Stimulated activated CD4-positive, alpha-beta T cell treated with anti-CD3 and anti-CD28 coated beads, Interleukin-2, amount 100 ng/mL, for 24 hours (primary cell): ENCODE data around the gene PFDN5.
A peak's percentile ranks its signal among the peaks of the same experiment; 100 is the strongest.
"Not testable (repeated sequence)": the region's sequence is repeated elsewhere in the genome, so short reads cannot be mapped to it uniquely, and the experiment has no call there.

Experiments
- DNase-seq, 2 donors: peaks; one replicate each; pipeline ENCODE4 v3.0.0-alpha.2; 2020

Gene PFDN5

GRCh38 chr12:53330671-53331070 lies 35.3 kb downstream of the PFDN5 start:
- no peak for DNase-seq

DNA sequence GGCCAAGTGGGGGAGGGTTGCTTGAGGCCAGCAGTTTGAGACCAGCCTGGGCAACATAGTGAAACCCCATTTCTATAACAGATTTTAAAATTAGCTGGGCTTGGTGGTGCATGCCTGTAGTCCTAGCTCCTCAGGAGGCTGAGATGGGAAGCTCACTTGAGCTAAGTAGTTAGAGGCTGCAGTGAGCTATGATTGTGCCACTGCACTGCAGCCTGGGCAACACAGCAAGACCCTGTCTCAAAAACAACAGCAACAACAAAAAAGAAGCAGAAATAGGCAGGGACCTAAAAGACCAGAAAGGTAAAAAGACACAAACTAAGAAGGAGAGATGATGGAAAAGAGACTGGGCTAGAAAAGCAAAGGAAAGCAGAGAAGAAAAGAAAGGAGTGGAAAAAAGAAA lies 37.0 kb downstream of the PFDN5 start:
- DNase-seq = not testable (repeated sequence)

GRCh38 chr12:53332744-53333143 lies 37.4 kb downstream of the PFDN5 start:
- no peak for DNase-seq

- DNase-seq = no peak
Observed at GRCh38 chr12:53333289-53333688, 37.9 kb downstream of the PFDN5 start.

DNA sequence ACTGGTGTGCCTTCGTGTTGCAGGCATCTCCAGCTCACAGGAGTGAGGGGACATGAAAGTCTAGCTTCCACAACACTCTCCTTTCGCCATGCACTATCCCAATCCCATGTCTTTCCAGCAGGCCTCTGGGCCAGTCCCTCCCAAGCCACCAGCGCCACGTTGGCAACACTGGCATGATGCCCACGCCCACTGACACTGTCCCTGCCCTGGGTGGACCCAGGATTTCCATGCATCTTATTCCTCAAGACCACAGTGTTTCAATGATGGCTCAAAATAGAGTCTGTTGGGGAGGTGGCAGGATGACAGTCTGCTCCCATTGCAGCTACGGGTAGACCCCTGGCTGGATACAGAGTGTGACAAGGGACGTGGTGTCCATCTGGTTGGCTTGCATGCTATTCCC lies 38.5 kb downstream of the PFDN5 start:
- DNase-seq = no peak

DNA sequence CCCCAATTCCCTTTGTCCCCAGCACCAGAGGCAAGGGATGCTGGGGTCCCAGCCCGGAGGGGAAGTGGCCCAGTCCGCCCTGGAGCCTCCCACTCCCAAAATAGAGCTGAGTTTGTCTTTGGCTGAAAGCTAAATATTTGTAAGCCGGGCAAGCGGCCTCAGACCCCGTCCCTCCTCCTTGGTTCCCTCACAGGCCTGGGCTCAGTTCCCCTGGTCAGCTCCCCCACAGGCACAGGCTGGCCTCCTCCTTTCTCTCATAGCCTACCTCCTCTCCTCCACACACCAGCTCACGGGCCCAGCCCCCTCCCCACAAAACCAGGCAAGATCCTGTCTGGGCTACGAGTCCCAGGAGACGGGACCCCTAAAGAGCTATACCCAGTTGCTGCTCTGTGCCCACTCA lies 39.5 kb downstream of the PFDN5 start:
- no peak for DNase-seq

- DNase-seq = no peak
Observed at GRCh38 chr12:53336181-53336681, 40.9 kb downstream of the PFDN5 start, which contains the start of gene SP7. SP7 (minus strand) TSS chr12:53336354; CDS start chr12:53335646, 708 bp downstream.

DNA sequence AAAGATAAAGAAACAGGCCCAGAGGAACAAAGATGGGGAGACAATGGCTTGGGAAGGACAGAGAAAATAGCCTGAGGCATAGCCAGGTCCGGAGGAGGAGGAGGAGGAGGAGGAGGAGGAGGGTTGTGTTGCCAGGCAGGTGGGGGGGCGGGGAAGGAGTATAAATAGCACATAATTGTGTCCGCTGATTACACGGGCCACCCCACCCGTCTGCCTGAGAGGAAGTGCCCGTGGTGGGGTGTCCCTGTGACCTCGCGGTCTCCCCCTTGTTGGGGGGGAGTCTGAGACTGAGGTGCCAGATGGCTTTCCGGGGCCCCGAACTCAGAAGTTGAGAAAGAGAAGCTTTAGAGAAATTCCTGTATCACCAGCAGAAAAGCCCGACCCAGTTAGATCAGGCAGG lies 42.7 kb downstream of the PFDN5 start:
- DNase-seq = no peak

- no peak for DNase-seq
Observed at GRCh38 chr12:53338916-53339315, 43.6 kb downstream of the PFDN5 start.

- DNase-seq = no peak
Observed at GRCh38 chr12:53340398-53340797, 45.1 kb downstream of the PFDN5 start.

- no peak for DNase-seq
Observed at GRCh38 chr12:53343449-53343848, 48.1 kb downstream of the PFDN5 start.

DNA sequence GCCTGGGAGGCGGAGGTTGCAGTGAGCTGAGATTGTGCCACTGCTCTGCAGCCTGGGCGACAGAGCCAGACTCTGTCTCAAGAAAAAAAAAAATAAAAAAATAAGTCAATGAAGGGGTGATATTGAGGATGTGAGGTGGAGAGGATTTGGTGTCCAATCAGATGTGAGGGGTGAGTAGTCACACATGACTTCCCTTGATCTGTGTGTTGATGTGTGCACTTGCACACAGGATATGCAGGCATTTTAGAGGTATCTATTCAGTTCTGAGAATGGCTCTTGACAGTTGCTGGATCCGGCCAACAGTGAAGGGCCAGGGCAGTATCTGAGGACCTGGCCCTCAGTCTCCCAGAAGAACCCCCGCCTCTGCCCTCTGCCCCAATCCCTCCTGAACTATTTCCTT lies 48.6 kb downstream of the PFDN5 start:
- DNase-seq = no peak

- no peak for DNase-seq
Observed at GRCh38 chr12:53344487-53344823, 49.1 kb downstream of the PFDN5 start.

- peak; percentile 76 to 78 for DNase-seq
Observed at GRCh38 chr12:53344824-53345485, 49.6 kb downstream of the PFDN5 start.

GRCh38 chr12:53345486-53346188 lies 50.3 kb downstream of the PFDN5 start:
- no peak for DNase-seq

DNA sequence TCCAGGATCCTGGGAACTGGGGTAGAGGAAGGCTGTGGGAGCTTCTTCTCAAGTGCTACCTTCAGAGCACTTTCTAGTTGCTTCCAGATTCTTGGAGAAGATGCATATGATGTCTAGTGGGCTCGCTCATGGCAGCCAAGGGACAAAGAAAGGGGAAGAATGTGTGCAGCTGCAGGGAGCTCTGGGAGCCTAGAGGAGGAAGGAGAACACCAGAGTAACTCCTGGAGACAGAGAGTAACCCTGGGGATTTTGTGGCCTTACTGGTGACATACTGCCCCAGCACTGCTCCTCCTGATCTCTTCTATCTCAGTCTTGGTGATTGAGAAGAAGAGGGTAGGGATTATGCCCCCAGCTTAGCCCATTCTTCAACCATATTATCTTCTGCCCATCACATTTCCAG lies 51.1 kb downstream of the PFDN5 start:
- no peak for DNase-seq

DNA sequence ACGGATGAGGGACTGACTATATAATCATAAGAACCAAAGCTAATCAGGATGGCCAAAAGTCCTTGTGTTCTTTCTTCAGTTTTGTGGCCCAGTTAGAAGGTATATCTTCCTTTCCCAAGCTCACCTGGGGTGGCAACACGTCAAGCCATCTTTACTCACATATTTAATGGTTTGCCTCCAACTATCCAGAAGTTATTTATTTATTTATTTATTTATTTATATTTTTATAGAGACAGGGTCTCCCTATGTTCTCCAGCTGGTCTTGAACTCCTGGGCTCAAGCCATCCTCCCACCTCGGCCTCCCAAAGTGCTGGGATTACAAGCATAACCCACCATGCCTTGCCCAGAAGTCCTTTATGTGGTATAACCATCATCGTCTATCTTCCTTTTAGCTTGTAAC lies 52.6 kb downstream of the PFDN5 start:
- no peak for DNase-seq
